SK-N-MC (cell line): ENCODE measurements around the gene TIMM50.

Experiments
- DNase-seq: peaks from one replicate; pipeline ENCODE4 v3.0.0-alpha.2; 2011; ENCODE audit warnings: low read depth, low spot score
- H3K27ac ChIP-seq: fragments of 200-600 bp; sonication (generic); 2 replicates; pipeline ENCODE4 v1.5.1; 2016; ENCODE audit warnings: mixed run types
- H3K36me3 ChIP-seq: fragments of 200-600 bp; sonication (generic); 2 replicates; pipeline ENCODE4 v1.6.1; 2017; ENCODE audit warnings: antibody characterized with exemption, low read length, mixed read lengths; ENCODE audit not compliant: insufficient read depth
- H3K4me3 ChIP-seq: fragments of 200-600 bp; sonication (generic); 2 replicates; pipeline ENCODE4 v1.5.1; 2016
- H3K9ac ChIP-seq: fragments of 200-600 bp; sonication (generic); 2 replicates; pipeline ENCODE4 v1.8.0; 2017; ENCODE audit warnings: mixed run types, mixed read lengths; ENCODE audit not compliant: insufficient read length
- H3K9me3 ChIP-seq: fragments of 200-600 bp; sonication (generic); 2 replicates; pipeline ENCODE4 v1.6.1; 2017; ENCODE audit warnings: low read depth, mild to moderate bottlenecking, antibody characterized with exemption, low read length, moderate library complexity, mixed read lengths
- EZH2 ChIP-seq: fragments of 200-600 bp; sonication (generic); IDR thresholded peaks from one replicate; pipeline ENCODE4 v1.6.1; 2017; ENCODE audit warnings: antibody characterized with exemption
- FOXP2 ChIP-seq: optimal IDR thresholded peaks from 2 replicates; pipeline ENCODE3; 2011; ENCODE audit warnings: mild to moderate bottlenecking, moderate library complexity; ENCODE audit not compliant: insufficient read depth; ENCODE audit errors: extremely low read length, control extremely low read depth
- POLR2AphosphoS5 ChIP-seq: IDR thresholded peaks from 2 replicates; pipeline ENCODE4 v1.6.1; 2012; ENCODE audit warnings: mild to moderate bottlenecking, low read depth, low read length, borderline replicate concordance

Gene TIMM50

GRCh38 chr19:39465956-39466747 lies 14.5 kb upstream of the TIMM50 start:
- Histone ChIP-seq H3K9ac (no peak overlapping the region), H3K9me3 (no peaks in the 10 kb centered on the region), H3K27ac (no peak overlapping the region), H3K4me3 (no peak overlapping the region), H3K36me3 (peaks cover 67% of the 10 kb centered on the region; the same call in 1 of the 2 replicates)
- no peak for TF ChIP-seq EZH2
- no peak for TF ChIP-seq FOXP2
- TF ChIP-seq POLR2AphosphoS5, result no peak
- no peak for DNase-seq

GRCh38 chr19:39467941-39468340 lies 12.7 kb upstream of the TIMM50 start:
- Histone ChIP-seq H3K36me3 (peaks cover 83% of the 10 kb centered on the region), H3K27ac (no peak overlapping the region), H3K9me3 (no peaks in the 10 kb centered on the region), H3K4me3 (no peak overlapping the region), H3K9ac (no peak overlapping the region)
- no peak for DNase-seq
- TF ChIP-seq EZH2, result no peak
- TF ChIP-seq FOXP2, result no peak
- no peak for TF ChIP-seq POLR2AphosphoS5

- DNase-seq, result no peak
- Histone ChIP-seq H3K9me3 (no peaks in the 10 kb centered on the region), H3K27ac (no peak overlapping the region), H3K36me3 (peaks cover 89% of the 10 kb centered on the region), H3K4me3 (no peak overlapping the region), H3K9ac (no peak overlapping the region)
- TF ChIP-seq POLR2AphosphoS5 (no peak), FOXP2 (no peak), EZH2 (no peak)
These were observed 11.6 kb upstream of the TIMM50 start for GRCh38 chr19:39469036-39469435.

- H3K27ac ChIP-seq, result no peak overlapping the region
- peaks cover 92% of the 10 kb centered on the region for H3K36me3 ChIP-seq
- TF ChIP-seq POLR2AphosphoS5 (no peak), EZH2 (no peak), FOXP2 (no peak)
- no peak overlapping the region for H3K4me3 ChIP-seq
- no peaks in the 10 kb centered on the region for H3K9me3 ChIP-seq
- no peak for DNase-seq
- no peak overlapping the region for H3K9ac ChIP-seq
These were observed 11.1 kb upstream of the TIMM50 start for GRCh38 chr19:39469567-39469966.

GRCh38 chr19:39470724-39471339 lies 9.8 kb upstream of the TIMM50 start:
- H3K27ac ChIP-seq, result no peak overlapping the region
- peaks cover 89% of the 10 kb centered on the region for H3K36me3 ChIP-seq
- no peak overlapping the region for H3K4me3 ChIP-seq
- H3K9ac ChIP-seq, result no peak overlapping the region
- DNase-seq, result no peak
- no peaks in the 10 kb centered on the region for H3K9me3 ChIP-seq
- TF ChIP-seq EZH2, result no peak
- TF ChIP-seq FOXP2, result no peak
- TF ChIP-seq POLR2AphosphoS5, result no peak

GRCh38 chr19:39471756-39472536 lies 8.7 kb upstream of the TIMM50 start:
- TF ChIP-seq POLR2AphosphoS5 (no peak), EZH2 (no peak), FOXP2 (no peak)
- Histone ChIP-seq H3K36me3 (peaks cover 86% of the 10 kb centered on the region), H3K4me3 (no peak overlapping the region), H3K27ac (no peak overlapping the region), H3K9ac (no peak overlapping the region), H3K9me3 (no peaks in the 10 kb centered on the region)
- DNase-seq, result no peak

GRCh38 chr19:39472746-39473442 lies 7.7 kb upstream of the TIMM50 start:
- TF ChIP-seq EZH2, result no peak
- no peak for TF ChIP-seq FOXP2
- no peak for TF ChIP-seq POLR2AphosphoS5
- peaks cover 80% of the 10 kb centered on the region for H3K36me3 ChIP-seq
- H3K9me3 ChIP-seq, result no peaks in the 10 kb centered on the region
- no peak overlapping the region for H3K27ac ChIP-seq
- no peak overlapping the region for H3K4me3 ChIP-seq
- DNase-seq, result no peak
- no peak overlapping the region for H3K9ac ChIP-seq

GRCh38 chr19:39473443-39473960 lies 7.1 kb upstream of the TIMM50 start:
- Histone ChIP-seq H3K9me3 (no peaks in the 10 kb centered on the region), H3K36me3 (peaks cover 74% of the 10 kb centered on the region), H3K4me3 (no peak overlapping the region), H3K9ac (no peak overlapping the region), H3K27ac (no peak overlapping the region)
- no peak for TF ChIP-seq POLR2AphosphoS5
- TF ChIP-seq EZH2, result no peak
- no peak for TF ChIP-seq FOXP2
- no peak for DNase-seq
